ENCODE data around the gene VAV1.

- TF ChIP-seq EZH2 (IDR thresholded peaks at IDR 0.05; ENCODE audit: insufficient read depth, poor library complexity, severe bottlenecking) (no peak), EZH2phosphoT487 (IDR thresholded peaks at IDR 0.05; ENCODE audit: insufficient read depth, low read depth) (no peak)
Measured at GRCh38 chr19:6861683-6862286, 89.3 kb downstream of the VAV1 start.
